Lower leg skin (tissue), 4 donors: ENCODE measurements around the gene TMEM63A. TPM values are rescaled to one million over a fixed set of nuclear protein-coding genes. Genes with fewer than 3 reads are reported as not detected.
"Not testable (repeated sequence)": the region's sequence is repeated elsewhere in the genome, so short reads cannot be mapped to it uniquely, and the experiment has no call there.

Experiments
- DNase-seq, 2 donors: peaks; one replicate each; pipeline ENCODE4 v3.0.0-alpha.2; 2019; ENCODE audit warnings: low spot score in 2 of 2
- H3K4me3 ChIP-seq: fragments of 200-600 bp; sonication (generic); 2 replicates; pipeline ENCODE4 v1.5.1; 2017; ENCODE audit warnings: mild to moderate bottlenecking, low read depth; ENCODE audit not compliant: poor library complexity, severe bottlenecking
- CTCF ChIP-seq, 3 donors: fragments of 450-650 bp; IDR thresholded peaks; one replicate each; pipeline ENCODE4 v1.5.1; 2016; ENCODE audit warnings: antibody characterized with exemption in 3 of 3, mild to moderate bottlenecking in 3 of 3, moderate library complexity in 2 of 3
- POLR2A ChIP-seq, 2 donors: fragments of 450-650 bp; IDR thresholded peaks; one replicate each; pipeline ENCODE4 v1.6.1; 2016 to 2017; ENCODE audit warnings: antibody characterized with exemption in 2 of 2, mild to moderate bottlenecking in 1 of 2, moderate library complexity in 1 of 2
- WGBS, 2 donors: methylation state at CpG; one replicate each; pipeline ENCODE4 v1.1.5; 2018; 5-methylcytosine and 5-hydroxymethylcytosine counted together
- intact Hi-C: fragments of 100-400 bp; cut with DNase I; formaldehyde crosslinking; loops from one replicate; pipeline ENCODE4 v1.15.0; 2023; ENCODE audit warnings: low total_unique reads
- total RNA-seq, 4 donors: library from RNA; depleted of rRNA; stranded (reverse); fragments of >200 nt; gene quantifications; one replicate each; pipeline ENCODE4 v1.1.0, GENCODE V29; 2016

TMEM63A gene
- total RNA-seq, 4 donors from 2014 or later: 29.1 to 49.1 (median 42.9) TPM

GRCh38 chr1:225814381-225814780 lies 67.8 kb downstream of the TMEM63A start:
- whole genome bisulfite sequencing, 2 donors: 45 to 65% methylated on average over 6 of the region's 7 CpGs
- peak in 1 of 2 donors; percentile 86 for DNase-seq

GRCh38 chr1:225813214-225813964 lies 68.8 kb downstream of the TMEM63A start:
- no peak overlapping the region for H3K4me3 ChIP-seq
- WGBS, 2 donors: 17 to 20% methylated on average over 10 of the region's 10 CpGs
- intact Hi-C loops: no loop called here
- TF ChIP-seq POLR2A (IDR thresholded peaks at IDR 0.05): no peak
- TF ChIP-seq CTCF (IDR thresholded peaks at IDR 0.05): peak in 1 of 3 donors; percentile 67
- DNase-seq: peak; percentile 60 to 92

More at GRCh38 chr1:225814381-225814780, 67.8 kb downstream of the TMEM63A start:
- no peak for TF ChIP-seq CTCF (IDR thresholded peaks at IDR 0.05)
- TF ChIP-seq POLR2A (IDR thresholded peaks at IDR 0.05): no peak
- no peak overlapping the region for H3K4me3 ChIP-seq
- intact Hi-C loops: no loop called here

- no peak for TF ChIP-seq POLR2A (IDR thresholded peaks at IDR 0.05)
- no peak for TF ChIP-seq CTCF (IDR thresholded peaks at IDR 0.05)
- intact Hi-C loops: no loop called here
- peak in 1 of 2 donors; percentile 84 for DNase-seq
- H3K4me3 ChIP-seq: no peak overlapping the region
- 59 to 63% methylated on average over 8 of the region's 8 CpGs for WGBS, 2 donors
Measured at GRCh38 chr1:225812488-225813213, 69.5 kb downstream of the TMEM63A start.

GRCh38 chr1:225811622-225812487 lies 70.3 kb downstream of the TMEM63A start:
- WGBS, 2 donors: 56 to 57% methylated on average over 10 of the region's 10 CpGs
- intact Hi-C loops: no loop called here
- DNase-seq: peak in 1 of 2 donors; percentile 84

GRCh38 chr1:225810579-225811538 lies 71.3 kb downstream of the TMEM63A start:
- intact Hi-C loops: not testable (repeated sequence)
- peak in 1 of 2 donors; percentile 87 for DNase-seq
- peak overlapping the region; percentile 40 for H3K4me3 ChIP-seq
- WGBS, 2 donors: 9 to 21% methylated on average over 29 of the region's 29 CpGs

More at GRCh38 chr1:225811622-225812487, 70.3 kb downstream of the TMEM63A start:
- TF ChIP-seq POLR2A (IDR thresholded peaks at IDR 0.05): no peak
- no peak for TF ChIP-seq CTCF (IDR thresholded peaks at IDR 0.05)
- no peak overlapping the region for H3K4me3 ChIP-seq
